GM18499 (cell line): ENCODE data around the gene MYOF.
"Not testable (repeated sequence)": the region's sequence is repeated elsewhere in the genome, so short reads cannot be mapped to it uniquely, and the experiment has no call there.

Source experiments
- ATAC-seq: cut with Tn5 transposase; IDR thresholded peaks from one replicate; pipeline ENCODE4 v1.9.1; 2021; ENCODE audit warnings: moderate number of reproducible peaks; ENCODE audit not compliant: insufficient read depth, unreplicated experiment

MYOF gene

DNA sequence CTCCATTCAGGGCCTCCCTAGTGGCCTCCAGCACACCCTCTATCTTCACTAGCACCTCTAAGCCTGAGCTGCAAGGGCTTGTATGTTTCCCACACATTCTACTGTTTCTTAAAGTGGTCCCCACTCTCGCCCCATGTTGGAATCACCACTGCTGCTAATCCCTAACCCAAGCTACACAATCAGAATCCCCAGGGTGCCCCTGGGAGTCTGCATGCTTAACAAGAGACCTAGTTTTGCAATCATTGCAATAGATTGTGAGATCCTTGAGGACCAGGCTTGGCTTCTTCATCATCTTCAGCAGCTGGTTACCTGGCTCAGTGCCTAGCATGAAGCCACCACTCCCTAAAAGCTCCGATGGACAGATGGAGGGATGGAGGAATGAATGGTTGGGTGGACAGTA, 113.9 kb downstream of the MYOF start:
- ATAC-seq, result no peak

DNA sequence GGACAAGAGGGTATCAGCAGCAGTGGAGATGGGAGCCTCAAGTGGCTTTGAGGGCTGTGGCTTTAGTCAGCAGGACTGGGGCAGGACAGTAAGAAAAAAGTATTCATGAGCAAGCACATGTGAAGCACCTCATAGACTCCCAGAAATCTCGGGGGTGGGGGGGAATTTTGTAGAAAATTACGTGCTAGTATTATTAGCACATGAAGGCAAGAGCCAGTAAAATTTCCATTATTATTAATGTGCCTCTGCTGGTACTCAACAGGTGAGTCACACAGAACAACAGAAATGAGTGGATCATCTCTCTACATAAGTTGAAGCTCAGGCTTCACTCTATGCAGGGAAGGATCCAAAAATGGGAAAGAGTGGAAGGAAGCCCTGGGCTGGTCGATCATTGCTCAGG, 114.5 kb downstream of the MYOF start:
- ATAC-seq, result no peak

DNA sequence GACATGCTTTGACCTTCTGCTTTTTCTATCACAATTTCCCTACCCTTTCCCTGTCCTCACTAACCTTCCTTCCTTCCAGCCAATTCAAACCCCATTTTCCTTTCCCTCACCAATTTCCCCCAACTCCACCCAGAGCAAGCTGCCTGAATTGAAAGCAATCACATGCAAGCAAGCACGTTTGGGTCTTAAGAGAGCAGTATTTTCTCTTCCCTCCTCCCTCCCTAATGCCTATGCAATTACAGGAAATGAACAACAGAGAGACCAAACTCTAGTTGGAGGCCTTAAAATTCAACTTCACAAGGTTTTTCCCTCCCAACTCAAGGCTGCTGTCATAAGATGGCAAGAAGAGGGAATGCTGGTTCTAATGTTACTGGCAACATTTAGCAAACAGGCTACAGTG, 117.2 kb downstream of the MYOF start:
- ATAC-seq, result no peak

DNA sequence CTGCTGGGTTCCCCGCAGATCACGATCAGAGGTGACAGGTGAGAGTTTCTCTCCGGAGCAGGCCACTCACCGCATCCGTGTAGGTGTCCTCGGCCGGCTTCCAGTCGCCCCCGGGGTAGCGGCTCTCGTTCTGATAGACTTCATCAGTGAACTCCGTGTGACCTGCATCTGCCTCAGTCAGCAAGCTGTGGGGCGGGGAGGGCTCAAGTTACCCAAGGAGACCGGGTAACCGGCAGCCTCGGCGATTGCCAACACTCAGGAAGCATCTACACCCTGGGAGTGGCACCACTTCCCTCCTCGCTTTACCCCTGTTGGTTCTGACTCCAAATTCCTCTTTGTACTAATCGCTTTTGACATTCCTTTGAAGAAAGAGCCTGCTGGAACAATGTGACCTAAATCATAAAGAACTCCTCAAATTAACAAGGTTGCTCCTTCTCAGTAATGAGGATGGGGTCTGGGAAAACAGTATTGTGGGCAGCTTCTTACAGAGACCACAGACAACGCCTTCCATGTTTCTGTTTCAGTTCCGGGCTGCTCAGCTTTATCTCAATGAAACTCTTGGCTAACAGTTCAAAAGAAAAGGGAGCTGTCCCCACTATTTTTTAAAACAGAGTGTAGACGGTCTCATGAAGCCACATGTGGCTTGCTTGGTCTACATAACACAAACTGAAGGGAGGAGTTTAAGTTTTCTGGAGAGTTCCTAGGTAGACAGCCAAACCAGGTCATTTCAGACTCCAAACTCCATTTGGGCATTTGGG, 118.1 kb downstream of the MYOF start:
- no peak for ATAC-seq

DNA sequence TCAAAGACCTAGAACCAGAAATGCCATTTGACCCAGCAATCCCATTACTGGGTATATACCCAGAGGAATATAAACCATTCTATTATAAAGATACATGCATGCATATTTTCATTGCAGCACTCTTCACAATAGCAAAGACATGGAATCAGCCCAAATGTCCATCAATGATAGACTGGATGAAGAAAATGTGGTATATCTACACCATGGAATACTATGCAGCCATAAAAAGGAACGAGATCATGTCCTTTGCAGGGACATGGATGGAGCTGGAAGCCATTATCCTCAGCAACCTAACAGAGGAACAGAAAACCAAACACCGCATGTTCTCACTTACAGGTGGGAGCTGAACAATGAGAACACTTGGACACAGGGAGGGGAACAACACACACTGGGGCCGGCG, 123.7 kb downstream of the MYOF start:
- not testable (repeated sequence) for ATAC-seq

DNA sequence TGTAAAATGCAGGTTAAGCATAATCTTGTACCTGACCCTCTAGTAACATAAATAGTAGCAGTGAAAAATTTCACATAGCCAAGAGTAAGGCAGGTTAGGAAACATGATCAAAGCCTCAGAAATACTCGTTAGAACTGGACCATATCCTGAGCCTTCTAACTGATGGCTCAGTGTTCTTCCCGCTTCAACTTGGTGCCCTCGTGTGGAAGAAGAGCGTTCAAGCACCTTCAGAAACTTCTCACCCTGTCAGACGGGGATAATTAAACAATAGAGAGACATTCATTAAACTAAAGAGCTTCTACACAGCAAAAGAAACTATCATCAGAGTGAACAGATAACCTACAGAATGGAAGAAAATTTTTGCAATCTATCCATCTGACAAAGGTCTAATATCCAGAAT, 124.5 kb downstream of the MYOF start:
- no peak for ATAC-seq

DNA sequence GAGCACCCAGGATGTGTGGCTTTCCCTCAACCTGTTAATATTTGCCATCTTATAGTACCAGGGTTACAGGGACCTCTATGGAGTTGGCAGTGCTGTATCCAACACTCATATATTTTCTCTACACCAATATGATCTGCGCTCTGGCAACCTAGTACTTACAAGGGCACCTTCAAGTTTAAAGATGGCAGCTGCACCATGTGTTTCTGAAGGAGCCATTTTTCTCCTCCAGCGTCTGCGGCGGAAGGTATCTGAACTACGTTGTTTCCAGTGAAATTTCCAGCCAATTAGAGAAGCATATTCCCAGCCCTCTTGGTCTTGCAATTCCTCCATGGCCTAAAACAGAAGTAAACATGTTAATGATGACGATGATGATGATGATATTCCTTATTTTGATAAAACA, 125.6 kb downstream of the MYOF start:
- ATAC-seq, result no peak

DNA sequence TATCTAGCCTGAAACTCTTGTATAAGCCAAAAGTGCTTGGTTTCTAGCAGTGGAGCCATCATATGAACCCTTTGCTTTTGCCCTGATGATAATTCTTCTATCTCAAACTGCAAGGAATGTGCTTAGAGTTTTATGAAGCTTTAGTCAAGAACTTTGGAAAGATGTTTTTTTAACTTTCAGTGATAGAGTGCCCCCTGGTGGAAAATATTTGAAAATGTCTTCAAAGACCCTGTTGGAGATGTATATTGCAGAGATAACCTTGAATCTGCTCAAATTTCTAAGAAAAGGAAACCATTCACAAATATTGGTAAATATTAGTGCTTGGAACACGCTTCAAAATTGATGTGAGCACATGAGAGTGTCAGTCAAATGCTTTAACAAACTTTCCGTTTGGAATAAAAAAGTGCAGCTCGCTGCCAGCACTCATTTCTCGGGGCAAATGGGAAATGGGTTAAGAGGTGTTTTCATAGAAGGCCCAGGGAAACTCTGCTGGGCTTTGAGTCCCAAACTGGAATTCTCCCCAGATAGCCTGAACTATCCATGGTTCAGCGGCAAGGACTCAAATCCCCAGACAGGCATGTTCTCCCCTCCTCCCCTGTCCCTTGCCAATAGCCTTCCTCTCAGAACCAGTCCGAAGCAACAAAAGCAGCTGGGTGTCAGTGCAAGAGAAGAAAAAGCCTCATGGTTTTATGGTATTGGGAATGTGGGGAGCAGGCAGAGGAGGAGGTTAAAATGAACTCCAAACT, 129.3 kb downstream of the MYOF start:
- ATAC-seq, result no peak

DNA sequence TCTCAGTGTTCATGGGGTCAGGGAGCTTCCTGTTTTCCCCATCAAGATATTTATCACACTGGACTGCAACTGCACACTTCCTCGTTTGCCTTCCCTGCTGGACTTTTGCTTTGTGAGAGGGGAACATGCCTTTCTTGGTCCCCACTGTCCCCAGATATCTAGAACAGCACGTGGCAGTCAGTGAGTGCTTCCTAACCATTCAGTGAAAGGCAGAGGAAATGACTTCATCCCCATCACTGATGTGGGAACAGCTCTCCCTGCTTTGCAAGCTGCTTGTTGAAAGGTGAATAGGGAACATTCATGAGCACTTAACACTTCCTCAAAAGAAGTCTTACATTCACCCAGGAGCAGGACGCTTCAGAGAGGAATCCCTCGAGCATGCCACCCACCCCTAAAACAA, 135.4 kb downstream of the MYOF start:
- no peak for ATAC-seq

DNA sequence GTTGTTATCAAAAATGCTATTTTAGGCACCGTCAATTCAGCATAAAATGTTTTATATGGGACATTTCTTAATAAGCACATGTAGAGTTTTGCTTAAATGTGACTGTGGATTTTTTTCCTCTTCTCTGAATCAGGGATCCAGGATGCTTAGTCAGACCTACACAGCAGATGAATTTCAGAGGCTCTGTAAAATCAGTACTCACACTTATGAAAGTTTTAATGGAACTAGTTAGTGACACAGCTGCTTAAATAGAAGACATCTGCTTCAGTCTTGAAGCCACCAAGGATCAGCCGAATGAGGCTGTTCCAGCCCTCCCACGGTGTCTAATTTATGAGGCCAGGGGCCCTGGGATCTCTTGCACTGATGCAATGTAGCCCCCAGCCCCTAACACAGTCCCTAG, 136.0 kb downstream of the MYOF start:
- ATAC-seq, result no peak

DNA sequence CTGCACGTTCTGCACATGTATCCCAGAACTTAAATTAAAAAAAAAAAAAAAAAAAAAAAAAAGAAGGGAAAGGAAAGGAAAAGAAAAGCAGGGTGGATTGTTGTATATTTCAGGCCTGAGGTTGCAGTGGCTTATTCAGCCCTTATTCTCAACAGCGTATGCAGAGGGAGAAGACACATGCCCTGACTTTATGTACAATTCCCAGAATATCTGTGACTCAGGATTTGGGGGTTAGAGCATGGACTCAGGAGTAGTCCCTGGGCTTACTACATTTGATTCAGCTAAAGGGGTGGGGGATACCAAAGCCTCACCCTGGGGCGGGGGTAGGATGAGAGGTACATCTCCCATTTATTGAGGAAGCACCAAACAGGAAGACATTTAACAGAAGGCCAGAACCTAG, 137.4 kb downstream of the MYOF start:
- ATAC-seq, result no peak

DNA sequence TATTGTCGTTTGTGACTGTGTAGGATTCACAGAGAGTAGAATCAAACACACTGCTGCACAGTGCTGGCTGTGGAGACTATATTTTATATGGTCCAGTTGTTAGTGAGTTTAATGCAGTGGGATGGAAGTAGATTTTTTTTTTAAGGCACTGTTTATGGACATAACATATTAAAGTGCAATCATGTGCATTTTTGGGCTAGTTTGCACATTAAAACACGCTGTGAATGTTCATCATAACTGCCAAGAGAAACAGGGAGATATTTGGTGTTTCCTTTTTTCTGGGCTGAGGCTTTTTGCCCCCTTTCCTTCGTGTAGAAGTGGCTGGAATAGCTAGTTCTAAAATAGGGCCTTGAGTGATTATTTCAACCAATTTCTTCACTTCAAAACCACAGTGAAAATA, 139.2 kb downstream of the MYOF start:
- no peak for ATAC-seq

DNA sequence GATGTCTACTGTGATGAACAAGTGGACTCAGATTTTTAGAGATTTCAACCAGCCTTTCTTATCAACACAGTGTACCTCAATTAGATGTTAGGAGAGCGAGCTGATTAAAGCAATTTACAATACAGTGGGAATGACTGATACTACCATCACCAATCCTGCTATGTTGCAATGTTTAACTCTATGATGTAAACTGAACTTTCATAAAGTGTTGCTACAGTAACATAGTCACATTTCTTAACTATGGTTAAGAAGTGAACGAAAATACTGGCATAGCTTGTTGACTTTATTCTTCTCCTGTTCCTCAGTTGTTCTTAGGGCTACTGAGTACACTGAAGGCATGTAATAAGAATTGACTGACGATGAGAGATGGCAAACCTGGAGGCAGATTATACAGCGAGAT, 139.8 kb downstream of the MYOF start:
- ATAC-seq, result no peak

DNA sequence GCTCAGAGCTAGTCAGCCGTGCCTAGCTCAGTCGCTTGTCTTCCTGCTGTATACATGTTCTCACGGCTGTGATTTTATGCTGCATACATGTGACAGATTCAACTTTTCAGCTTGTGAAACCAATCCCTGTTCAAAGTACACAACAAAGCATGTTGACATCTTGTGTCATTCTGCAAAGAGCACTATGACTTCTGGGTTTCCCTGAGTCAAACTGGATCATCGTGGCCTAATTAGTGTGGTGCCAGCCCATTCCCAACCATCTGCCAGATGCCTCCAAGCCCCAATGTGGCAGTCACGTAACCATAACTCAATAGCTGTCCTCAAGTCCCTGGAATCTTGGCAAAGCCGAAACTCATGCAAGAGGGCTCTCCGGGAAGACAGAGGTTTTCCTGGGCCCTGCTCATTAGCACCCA, 144.8 kb downstream of the MYOF start:
- no peak for ATAC-seq

DNA sequence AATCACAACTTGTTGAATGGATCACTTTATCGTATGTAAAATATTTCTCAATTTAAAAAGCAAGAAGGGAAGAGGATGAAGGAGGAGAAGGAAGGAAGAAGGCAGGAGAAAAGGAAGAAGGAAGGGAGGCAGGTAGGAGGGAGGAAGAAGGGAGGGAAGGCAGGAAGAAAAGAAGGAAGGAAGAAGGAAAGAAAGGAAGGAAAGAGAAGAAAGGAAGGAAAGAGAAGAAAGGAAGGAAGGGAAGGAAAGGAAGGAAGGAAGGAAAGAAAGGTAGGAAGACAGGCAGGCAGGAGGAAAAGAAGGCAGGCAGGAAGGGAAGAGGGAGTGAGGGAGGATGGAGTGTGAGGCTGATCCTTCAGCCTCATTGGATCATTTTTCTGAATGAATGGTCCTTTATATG, 145.5 kb downstream of the MYOF start:
- ATAC-seq, result no peak

DNA sequence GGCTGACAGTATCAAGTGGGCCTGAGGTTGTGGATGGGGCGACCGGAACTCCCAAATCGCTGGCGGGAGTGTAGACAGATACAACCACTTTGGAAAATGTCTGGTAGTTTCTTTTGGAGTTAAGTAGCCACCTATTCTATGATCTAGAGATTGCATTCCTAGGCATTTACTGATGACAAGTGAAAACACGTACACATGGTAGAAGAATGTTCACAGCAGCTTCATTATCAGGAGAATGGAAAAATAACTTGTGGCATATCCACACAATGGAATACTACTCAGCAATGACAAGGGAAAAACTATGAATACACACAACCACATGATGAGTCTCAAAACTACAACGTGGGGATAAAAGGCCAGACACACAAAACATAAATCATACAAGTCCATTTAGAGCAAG, 146.0 kb downstream of the MYOF start:
- ATAC-seq, result no peak

DNA sequence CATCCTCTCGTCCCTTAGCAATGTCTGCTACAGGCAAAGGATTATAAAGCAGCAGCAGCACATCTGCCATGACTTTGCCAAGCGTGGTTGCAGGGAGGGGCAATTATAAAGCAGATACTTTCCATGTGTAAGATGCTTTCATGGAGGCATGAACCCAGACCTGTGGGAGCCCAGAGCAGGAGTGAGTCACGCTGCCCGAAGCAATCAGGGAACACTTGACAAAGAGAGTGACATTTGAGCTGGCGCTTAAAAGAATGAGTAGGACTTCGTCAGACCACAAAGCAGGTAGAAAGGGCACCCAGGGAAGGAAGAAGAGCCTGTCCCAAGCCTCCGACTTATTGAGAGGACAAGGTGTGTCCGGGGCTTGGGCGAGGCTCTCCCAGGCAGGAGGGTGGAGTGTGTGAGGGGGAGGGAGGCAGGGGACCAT, 147.2 kb downstream of the MYOF start:
- no peak for ATAC-seq

DNA sequence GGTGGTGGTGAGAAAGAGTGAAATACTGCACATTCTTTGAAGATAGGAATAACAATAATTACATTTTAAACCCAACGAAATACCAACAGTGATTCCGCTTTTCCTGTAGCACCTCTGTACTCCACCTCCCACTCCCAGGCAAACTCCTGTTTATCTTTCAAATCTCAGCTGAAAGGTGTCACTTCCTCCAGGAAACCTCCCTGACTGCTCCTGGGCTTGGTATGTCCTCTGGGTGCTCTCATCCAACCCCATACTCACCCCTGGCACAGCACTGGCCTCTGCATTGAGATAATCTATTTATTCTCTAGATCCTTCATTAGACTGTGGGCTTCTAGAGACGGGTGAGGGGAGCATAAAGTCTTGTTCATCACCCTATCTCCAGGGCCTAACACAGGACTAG, 148.0 kb downstream of the MYOF start:
- ATAC-seq, result no peak

DNA sequence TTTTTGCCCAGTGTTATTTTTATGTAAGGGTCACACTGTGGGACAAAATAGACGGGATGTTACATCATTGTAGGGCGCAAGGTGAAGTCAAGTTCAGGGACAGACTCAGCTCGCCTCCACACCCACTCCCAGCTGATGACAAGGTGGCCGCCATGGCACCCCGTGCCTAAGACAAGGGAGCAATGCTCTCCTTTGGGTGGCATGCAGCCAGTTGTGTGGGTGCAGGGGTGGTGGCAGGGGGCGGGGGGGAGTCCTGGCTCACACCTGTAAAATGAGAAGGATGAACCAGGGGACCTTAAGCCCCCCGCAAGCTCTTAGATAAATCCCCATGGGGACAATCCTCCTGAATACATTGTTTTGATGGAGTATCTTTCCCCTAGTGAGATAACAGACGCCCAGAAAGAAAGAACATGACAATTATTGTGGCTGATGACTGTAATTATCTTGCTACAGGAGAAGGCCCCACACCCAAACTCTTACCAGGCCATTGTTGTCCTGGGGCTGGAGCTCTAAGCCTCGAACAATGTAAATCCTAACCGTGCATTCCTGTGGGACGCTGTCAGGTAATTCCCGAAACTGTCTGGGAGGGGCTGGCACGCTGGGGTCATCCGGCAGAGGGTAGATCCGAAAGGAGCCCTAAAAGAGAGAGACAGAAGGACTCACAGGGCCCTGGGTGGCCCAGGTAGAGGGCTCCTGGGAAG, 148.7 kb downstream of the MYOF start:
- ATAC-seq, result no peak

DNA sequence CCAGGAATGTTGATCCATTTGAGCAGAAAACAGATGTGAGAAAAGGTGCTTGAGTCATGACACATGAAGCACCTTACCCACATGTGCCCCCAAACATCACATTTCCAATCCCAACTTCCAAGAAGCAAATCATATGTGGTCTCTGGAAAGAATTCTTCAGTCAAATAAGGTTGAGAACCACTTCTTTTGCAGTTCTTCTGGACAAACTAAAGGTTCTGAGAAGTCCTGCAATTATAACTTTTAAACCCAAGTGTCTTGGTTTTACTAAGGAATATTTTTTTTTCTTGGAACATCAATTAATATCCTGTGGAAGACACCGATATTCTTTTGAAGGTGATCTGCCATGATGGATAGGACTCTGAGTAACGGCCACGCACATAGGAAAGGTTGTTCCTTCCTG, 151.3 kb downstream of the MYOF start:
- ATAC-seq, result no peak

DNA sequence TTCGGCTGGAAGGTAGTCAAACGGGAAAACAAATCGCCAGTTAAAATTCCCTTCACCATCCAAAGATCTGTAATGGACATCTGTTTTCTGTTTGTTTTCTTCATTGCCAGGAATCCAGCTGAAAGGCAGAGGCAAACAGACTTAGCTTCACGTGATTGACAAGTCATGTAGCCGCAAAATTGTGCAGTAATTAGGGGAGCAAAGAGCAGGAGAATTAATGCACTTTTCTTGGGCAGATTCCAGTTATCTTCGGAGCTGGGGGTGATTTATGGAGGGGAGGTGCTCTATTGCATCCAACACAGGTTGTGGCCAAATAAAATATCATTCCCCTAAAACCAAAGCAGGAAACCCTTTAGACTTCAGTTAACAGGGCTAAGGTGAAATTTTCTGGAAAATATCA, 162.2 kb downstream of the MYOF start:
- no peak for ATAC-seq
